ENCODE results near the gene FAM25A. TPM values are rescaled to one million over a fixed set of nuclear protein-coding genes. Genes with fewer than 3 reads are reported as not detected.
"Not testable (repeated sequence)": the region's sequence is repeated elsewhere in the genome, so short reads cannot be mapped to it uniquely, and the experiment has no call there.

Gene FAM25A
- total RNA-seq, 4 donors from 2014 or later = not detected

GRCh38 chr10:86974484-86974883, 45.6 kb upstream of the FAM25A start:
- H3K4me3 ChIP-seq = no peak overlapping the region
- in situ Hi-C loops (cut with MboI; ENCODE audit: low pct_ligation_motif_present in 1 of 4, low pct_unique_long_range_greater_than_20kb in 1 of 4, low sequenced_read_pairs in 3 of 4) = no loop called here
- no peak overlapping the region for H3K27ac ChIP-seq
- no peak for DNase-seq
- peaks cover 2 to 45% (median 25%) of the 10 kb centered on the region in 4 donors for H3K4me1 ChIP-seq
- H3K36me3 ChIP-seq = no peaks in the 10 kb centered on the region
- TF ChIP-seq EP300 (IDR thresholded peaks at IDR 0.05; ENCODE audit: low read depth) (no peak), POLR2A (IDR thresholded peaks at IDR 0.05) (no peak), POLR2AphosphoS5 (IDR thresholded peaks at IDR 0.05) (no peak), CTCF (IDR thresholded peaks at IDR 0.05) (no peak)
- H3K9me3 ChIP-seq = no peaks in the 10 kb centered on the region
- intact Hi-C loops (cut with DNase I; ENCODE audit: low total_unique reads) = no loop called here
- WGBS, 2 donors (ENCODE audit: low coverage in 1 of 2) = 86% methylated on average over 7 of the region's 7 CpGs
- no peaks in the 10 kb centered on the region for H3K27me3 ChIP-seq

- 91 to 100% methylated on average over 3 to 5 of the region's 5 CpGs for WGBS, 2 donors (ENCODE audit: low coverage in 1 of 2)
- Histone ChIP-seq H3K4me3 (no peak overlapping the region), H3K36me3 (no peaks in the 10 kb centered on the region), H3K4me1 (peaks cover 7 to 39% (median 21%) of the 10 kb centered on the region in 4 donors), H3K9me3 (no peaks in the 10 kb centered on the region), H3K27me3 (no peaks in the 10 kb centered on the region), H3K27ac (peak overlapping the region in 1 of 4 donors; percentile 35)
- in situ Hi-C loops (cut with MboI; ENCODE audit: low pct_ligation_motif_present in 1 of 4, low pct_unique_long_range_greater_than_20kb in 1 of 4, low sequenced_read_pairs in 3 of 4) (no loop called here), intact Hi-C loops (cut with DNase I; ENCODE audit: low total_unique reads) (no loop called here)
- no peak for DNase-seq
- TF ChIP-seq EP300 (IDR thresholded peaks at IDR 0.05; ENCODE audit: low read depth) (no peak), CTCF (IDR thresholded peaks at IDR 0.05) (no peak), POLR2AphosphoS5 (IDR thresholded peaks at IDR 0.05) (no peak), POLR2A (IDR thresholded peaks at IDR 0.05) (no peak)
These were observed 43.6 kb upstream of the FAM25A start for GRCh38 chr10:86976362-86977056.

- DNase-seq = peak; percentile 7
- WGBS, 2 donors (ENCODE audit: low coverage in 1 of 2) = 67 to 76% methylated on average over 3 of the region's 3 CpGs
- intact Hi-C loops (cut with DNase I; ENCODE audit: low total_unique reads); in situ Hi-C loops (cut with MboI; ENCODE audit: low pct_ligation_motif_present in 1 of 4, low pct_unique_long_range_greater_than_20kb in 1 of 4, low sequenced_read_pairs in 3 of 4); H3K27me3 ChIP-seq; H3K9me3 ChIP-seq; H3K4me3 ChIP-seq; H3K36me3 ChIP-seq: not testable (repeated sequence)
- Histone ChIP-seq H3K4me1 (peaks cover 7 to 31% (median 15%) of the 10 kb centered on the region in 4 donors), H3K27ac (peak overlapping the region; percentile 2 to 34 (median 8))
These were observed 41.6 kb upstream of the FAM25A start for GRCh38 chr10:86978457-86978856.

- intact Hi-C loops (cut with DNase I; ENCODE audit: low total_unique reads) = no loop called here
These were observed 40.7 kb upstream of the FAM25A start for GRCh38 chr10:86979296-86979818.

More at GRCh38 chr10:86979296-86979818, 40.7 kb upstream of the FAM25A start:
- WGBS, 2 donors (ENCODE audit: low coverage in 1 of 2) = 70 to 86% methylated on average over 1 to 4 of the region's 4 CpGs
- Histone ChIP-seq H3K9me3 (no peaks in the 10 kb centered on the region), H3K4me1 (peaks cover 7 to 31% (median 15%) of the 10 kb centered on the region in 4 donors), H3K27ac (peak overlapping the region; percentile 40 to 58 (median 50)), H3K36me3 (no peaks in the 10 kb centered on the region), H3K4me3 (no peak overlapping the region), H3K27me3 (no peaks in the 10 kb centered on the region)
- no peak for DNase-seq
- no peak for TF ChIP-seq EP300 (IDR thresholded peaks at IDR 0.05; ENCODE audit: low read depth)
- no peak for TF ChIP-seq CTCF (IDR thresholded peaks at IDR 0.05)
- TF ChIP-seq POLR2A (IDR thresholded peaks at IDR 0.05) = no peak
- TF ChIP-seq POLR2AphosphoS5 (IDR thresholded peaks at IDR 0.05) = no peak
- in situ Hi-C loops (cut with MboI; ENCODE audit: low pct_ligation_motif_present in 1 of 4, low pct_unique_long_range_greater_than_20kb in 1 of 4, low sequenced_read_pairs in 3 of 4) = no loop called here

All from transverse colon (tissue), 4 donors.